ENCODE measurements around the gene POLR3E.

POLR3E gene

GRCh38 chr16:22380529-22380928, 83.3 kb downstream of the POLR3E start:
- no peak for TF ChIP-seq CTCF (IDR thresholded peaks at IDR 0.05; ENCODE audit: low read length, missing control alignments)
- DNase-seq (ENCODE audit: low read depth): no peak

GRCh38 chr16:22381392-22381791, 84.2 kb downstream of the POLR3E start:
- TF ChIP-seq CTCF (IDR thresholded peaks at IDR 0.05; ENCODE audit: low read length, missing control alignments): no peak
- no peak overlapping the region for H3K4me3 ChIP-seq (replicated peaks; ENCODE audit: low read depth, low read length)
- DNase-seq (ENCODE audit: low read depth): no peak

More at GRCh38 chr16:22380529-22380928, 83.3 kb downstream of the POLR3E start:
- no peak overlapping the region for H3K4me3 ChIP-seq (replicated peaks; ENCODE audit: low read depth, low read length)

GRCh38 chr16:22383827-22384226, 86.6 kb downstream of the POLR3E start:
- DNase-seq (ENCODE audit: low read depth): no peak
- H3K4me3 ChIP-seq (replicated peaks; ENCODE audit: low read depth, low read length): no peak overlapping the region
- TF ChIP-seq CTCF (IDR thresholded peaks at IDR 0.05; ENCODE audit: low read length, missing control alignments): no peak

Measured in fibroblast of pulmonary artery (primary cell).